CD14-positive monocyte (primary cell): ENCODE results near the gene RPA3. TPM values are rescaled to one million over a fixed set of nuclear protein-coding genes. Genes with fewer than 3 reads are reported as not detected.

Experiments
- DNase-seq, 3 donors: peaks; one replicate each; pipeline ENCODE4 v3.0.0-alpha.2; 2011 to 2022
- H2AFZ ChIP-seq: 2 replicates; pipeline ENCODE4 v1.6.0; 2012; ENCODE audit warnings: mild to moderate bottlenecking, low read depth, low read length, inconsistent platforms; ENCODE audit not compliant: insufficient read depth, poor library complexity, severe bottlenecking
- H3K27ac ChIP-seq, 2 donors: 1 replicate in 1 of 2; 2 replicates in 1 of 2; pipeline ENCODE4 v1.5.1; 2012 to 2013; ENCODE audit warnings: low read length in 2 of 2, control low read depth in 1 of 2, inconsistent platforms in 1 of 2, low read depth in 1 of 2, mild to moderate bottlenecking in 1 of 2
- H3K27me3 ChIP-seq, 2 donors: one replicate each; pipeline versions ENCODE4 v1.6.0 to v1.6.1; 2011 to 2013; ENCODE audit warnings: low read length in 2 of 2; ENCODE audit not compliant: control insufficient read depth in 2 of 2, insufficient read depth in 2 of 2
- H3K36me3 ChIP-seq, 2 donors: replicated peaks in 1 of 2; 1 replicate in 1 of 2; 2 replicates in 1 of 2; pipeline versions ENCODE4 v1.5.1 to v1.6.1; 2012 to 2013; ENCODE audit warnings: low read length in 2 of 2, control low read depth in 1 of 2, inconsistent platforms in 1 of 2, mild to moderate bottlenecking in 1 of 2; ENCODE audit not compliant: insufficient read depth in 2 of 2, control insufficient read depth in 1 of 2
- H3K4me1 ChIP-seq, 2 donors: 1 replicate in 1 of 2; 2 replicates in 1 of 2; pipeline versions ENCODE4 v1.5.1 to v1.6.1; 2012 to 2013; ENCODE audit warnings: low read length in 2 of 2, control low read depth in 1 of 2, inconsistent platforms in 1 of 2, mild to moderate bottlenecking in 1 of 2, moderate library complexity in 1 of 2; ENCODE audit not compliant: insufficient read depth in 2 of 2, control insufficient read depth in 1 of 2
- H3K4me2 ChIP-seq: replicated peaks from 2 replicates; pipeline ENCODE3; 2012; ENCODE audit warnings: low read length, moderate library complexity, mild to moderate bottlenecking; ENCODE audit not compliant: poor library complexity, severe bottlenecking; ENCODE audit errors: extremely low read depth
- H3K4me3 ChIP-seq, 3 experiments: fragments of 200-600 bp in 1 of 3; sonication (generic) in 1 of 3; replicated peaks in 1 of 3; 1 replicate in 2 of 3; 2 replicates in 1 of 3; pipeline ENCODE4 v1.5.1; 2011 to 2013; ENCODE audit warnings: low read length in 3 of 3, mild to moderate bottlenecking in 3 of 3, control low read depth in 2 of 3, low read depth in 2 of 3, inconsistent platforms in 1 of 3, moderate library complexity in 1 of 3
- H3K79me2 ChIP-seq: 2 replicates; pipeline ENCODE4 v1.6.0; 2012; ENCODE audit warnings: mild to moderate bottlenecking, control low read depth, inconsistent platforms, low read length, moderate library complexity; ENCODE audit not compliant: insufficient read depth
- H3K9ac ChIP-seq: 2 replicates; pipeline ENCODE4 v1.6.0; 2017; ENCODE audit warnings: low read length, mild to moderate bottlenecking; ENCODE audit not compliant: insufficient read depth, poor library complexity, severe bottlenecking
- H3K9me3 ChIP-seq, 2 donors: replicated peaks in 1 of 2; 1 replicate in 1 of 2; 2 replicates in 1 of 2; pipeline versions ENCODE4 v1.5.1 to v1.6.1; 2012 to 2013; ENCODE audit warnings: low read length in 2 of 2, control low read depth in 1 of 2; ENCODE audit not compliant: control insufficient read depth in 1 of 2, insufficient read depth in 1 of 2
- H4K20me1 ChIP-seq: 2 replicates; pipeline ENCODE4 v1.6.0; 2012; ENCODE audit warnings: mild to moderate bottlenecking, low read length, control low read depth, moderate library complexity; ENCODE audit not compliant: insufficient read depth
- H3K27ac Mint-ChIP-seq, 7 donors: one replicate each; pipeline ENCODE4 v1.8.0; 2020; ENCODE audit warnings: mild to moderate bottlenecking in 7 of 7, mixed read lengths in 7 of 7, moderate library complexity in 6 of 7, inconsistent platforms in 2 of 7
- H3K27me3 Mint-ChIP-seq, 3 donors: one replicate each; pipeline ENCODE4 v1.8.0; 2021 to 2022; ENCODE audit warnings: low read depth in 3 of 3, mild to moderate bottlenecking in 3 of 3, mixed read lengths in 3 of 3, moderate library complexity in 3 of 3, inconsistent platforms in 1 of 3
- H3K36me3 Mint-ChIP-seq, 2 donors: one replicate each; pipeline ENCODE4 v1.8.0; 2020; ENCODE audit warnings: mixed read lengths in 2 of 2, inconsistent platforms in 1 of 2, mild to moderate bottlenecking in 1 of 2
- H3K4me1 Mint-ChIP-seq: one replicate; pipeline ENCODE4 v1.8.0; 2020; ENCODE audit warnings: mild to moderate bottlenecking, mixed read lengths
- H3K4me3 Mint-ChIP-seq, 2 donors: one replicate each; pipeline ENCODE4 v1.8.0; 2020; ENCODE audit warnings: mild to moderate bottlenecking in 2 of 2, mixed read lengths in 2 of 2, moderate library complexity in 1 of 2
- H3K9me3 Mint-ChIP-seq, 7 donors: one replicate each; pipeline ENCODE4 v1.8.0; 2020 to 2022; ENCODE audit warnings: mixed read lengths in 7 of 7, mild to moderate bottlenecking in 6 of 7, moderate library complexity in 6 of 7, inconsistent platforms in 2 of 7
- WGBS: methylation state at CpG from one replicate; pipeline ENCODE4 v1.1.5; 2013; ENCODE audit warnings: missing lambda C conversion rate; ENCODE audit not compliant: insufficient coverage; 5-methylcytosine and 5-hydroxymethylcytosine counted together
- intact Hi-C, 2 donors: fragments of 100-400 bp; cut with micrococcal nuclease; formaldehyde crosslinking; loops; one replicate each; pipeline versions ENCODE4 v1.15.0 to v1.15.1; 2023
- polyA plus RNA-seq, 3 donors: library from polyadenylated mRNA; depleted of rRNA in 1 of 3; unstranded in 2 of 3; stranded (reverse) in 1 of 3; fragments of 300-500 nt in 2 of 3; fragments of >200 nt in 1 of 3; fragmentation: Illumina TruSeq in 2 of 3; gene quantifications; 1 replicate in 2 of 3; 2 replicates in 1 of 3; pipeline ENCODE4 v1.2.3, GENCODE V29; 2012 to 2021
- TF ChIP-seq, protein P1 (sequence below): fragments of 200-600 bp; IDR thresholded peaks from one replicate; pipeline ENCODE4 v1.8.0; 2022; ENCODE audit warnings: antibody characterized with exemption, mild to moderate bottlenecking

RPA3 gene
- polyA plus RNA-seq, 3 donors = 6.2 to 50.5 (median 44.7) TPM

DNA sequence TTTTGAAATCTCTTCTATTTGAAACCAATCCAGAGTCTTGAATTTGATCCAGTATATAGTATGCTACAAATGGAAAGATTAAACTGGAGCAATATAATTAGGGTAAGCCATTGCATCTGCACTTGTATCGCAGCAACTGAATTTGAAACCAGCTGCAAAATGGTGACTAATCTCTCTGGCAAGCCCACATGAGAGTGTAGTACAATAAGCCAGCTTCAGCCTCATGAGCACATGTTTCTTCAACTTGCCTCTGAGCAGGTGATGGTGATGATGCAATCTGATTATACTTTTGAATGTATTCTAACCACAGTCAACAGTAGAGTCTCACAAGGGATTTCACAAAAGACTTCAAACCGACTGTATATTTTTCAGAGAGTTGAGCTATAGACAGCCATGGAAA is 829 bp upstream of the RPA3 start:
- H3K27ac Mint-ChIP-seq = no peak overlapping the region
- no peak overlapping the region for H3K4me3 Mint-ChIP-seq

DNA sequence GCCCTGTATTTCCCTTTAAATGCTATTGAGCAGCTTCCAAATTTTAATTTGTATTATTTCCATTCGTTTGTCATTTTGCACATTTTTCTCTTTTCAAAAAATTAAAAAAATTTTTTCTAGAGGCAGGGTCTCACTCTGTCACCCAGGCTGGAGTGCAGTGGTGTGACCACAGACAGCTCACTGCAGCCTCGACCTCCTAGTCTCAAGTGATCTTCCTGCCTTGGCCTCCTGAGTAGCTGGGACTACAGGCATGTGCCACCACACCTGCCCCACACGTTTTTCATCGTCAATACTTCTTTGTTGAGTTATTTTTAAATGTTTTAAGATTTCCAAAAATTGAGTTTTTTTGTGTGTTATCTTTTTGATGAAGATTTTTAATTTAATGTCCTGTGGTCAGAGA is 4.7 kb downstream of the RPA3 start:
- Histone ChIP-seq H3K27ac (no peak overlapping the region), H3K9ac (no peak overlapping the region), H3K4me3 (no peak overlapping the region), H2AFZ (no peak overlapping the region), H3K79me2 (no peaks in the 10 kb centered on the region), H4K20me1 (no peaks in the 10 kb centered on the region), H3K9me3 (peaks cover 0 to 7% of the 10 kb centered on the region in 2 donors), H3K4me1 (no peaks in the 10 kb centered on the region), H3K27me3 (no peaks in the 10 kb centered on the region), H3K4me2 (no peak overlapping the region), H3K36me3 (no peaks in the 10 kb centered on the region)
- no peak for DNase-seq
- Mint-ChIP-seq H3K27me3 (no peaks in the 10 kb centered on the region), H3K4me3 (no peak overlapping the region), H3K36me3 (peaks cover 2 to 3% of the 10 kb centered on the region in 2 donors), H3K4me1 (peaks cover 9% of the 10 kb centered on the region), H3K27ac (no peak overlapping the region), H3K9me3 (peaks cover 0 to 9% (median 7%) of the 10 kb centered on the region in 7 donors)
- intact Hi-C loops = no loop called here
- 83% methylated on average over 1 of the region's 4 CpGs for WGBS
- TF ChIP-seq, protein P1, sequence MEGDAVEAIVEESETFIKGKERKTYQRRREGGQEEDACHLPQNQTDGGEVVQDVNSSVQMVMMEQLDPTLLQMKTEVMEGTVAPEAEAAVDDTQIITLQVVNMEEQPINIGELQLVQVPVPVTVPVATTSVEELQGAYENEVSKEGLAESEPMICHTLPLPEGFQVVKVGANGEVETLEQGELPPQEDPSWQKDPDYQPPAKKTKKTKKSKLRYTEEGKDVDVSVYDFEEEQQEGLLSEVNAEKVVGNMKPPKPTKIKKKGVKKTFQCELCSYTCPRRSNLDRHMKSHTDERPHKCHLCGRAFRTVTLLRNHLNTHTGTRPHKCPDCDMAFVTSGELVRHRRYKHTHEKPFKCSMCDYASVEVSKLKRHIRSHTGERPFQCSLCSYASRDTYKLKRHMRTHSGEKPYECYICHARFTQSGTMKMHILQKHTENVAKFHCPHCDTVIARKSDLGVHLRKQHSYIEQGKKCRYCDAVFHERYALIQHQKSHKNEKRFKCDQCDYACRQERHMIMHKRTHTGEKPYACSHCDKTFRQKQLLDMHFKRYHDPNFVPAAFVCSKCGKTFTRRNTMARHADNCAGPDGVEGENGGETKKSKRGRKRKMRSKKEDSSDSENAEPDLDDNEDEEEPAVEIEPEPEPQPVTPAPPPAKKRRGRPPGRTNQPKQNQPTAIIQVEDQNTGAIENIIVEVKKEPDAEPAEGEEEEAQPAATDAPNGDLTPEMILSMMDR = no peak

More for the DNA sequence above, 829 bp upstream of the RPA3 start:
- H3K36me3 ChIP-seq = no peaks in the 10 kb centered on the region
- Mint-ChIP-seq H3K36me3 (peaks cover 5 to 12% of the 10 kb centered on the region in 2 donors), H3K9me3 (peaks cover 6 to 13% (median 9%) of the 10 kb centered on the region in 7 donors), H3K27me3 (no peaks in the 10 kb centered on the region), H3K4me1 (no peaks in the 10 kb centered on the region)
- H3K9ac ChIP-seq = no peak overlapping the region
- no peaks in the 10 kb centered on the region for H3K27me3 ChIP-seq
- no peak overlapping the region for H2AFZ ChIP-seq
- 89% methylated on average over 1 of the region's 2 CpGs for WGBS
- H3K4me1 ChIP-seq = no peaks in the 10 kb centered on the region
- no peaks in the 10 kb centered on the region for H4K20me1 ChIP-seq
- peaks cover 0 to 7% of the 10 kb centered on the region in 2 donors for H3K9me3 ChIP-seq
- intact Hi-C loops = no loop called here
- peak in 1 of 3 donors; percentile 4 for DNase-seq
- no peaks in the 10 kb centered on the region for H3K79me2 ChIP-seq
- TF ChIP-seq, protein P1 = no peak
- no peak overlapping the region for H3K27ac ChIP-seq
- H3K4me2 ChIP-seq = no peak overlapping the region
- H3K4me3 ChIP-seq = no peak overlapping the region
